IMR-90 (cell line): ENCODE results near the gene MIER1. TPM values are rescaled to one million over a fixed set of nuclear protein-coding genes. Genes with fewer than 3 reads are reported as not detected.
A peak's percentile ranks its signal among the peaks of the same experiment; 100 is the strongest.

ENCODE experiments used
- BHLHE40 ChIP-seq: fragments of 150-350 bp; IDR thresholded peaks from 2 replicates; pipeline ENCODE4 v1.6.1; 2016; ENCODE audit warnings: mild to moderate bottlenecking, low read depth, low read length
- CEBPB ChIP-seq: IDR thresholded peaks from 2 replicates; pipeline ENCODE4 v1.6.1; 2012; ENCODE audit warnings: low read depth, low read length, improper control_type of control experiment
- FOS ChIP-seq: fragments of 150-350 bp; IDR thresholded peaks from 2 replicates; pipeline ENCODE4 v1.6.1; 2016; ENCODE audit warnings: low read depth, low read length
- POLR2A ChIP-seq: IDR thresholded peaks from 2 replicates; pipeline ENCODE4 v1.6.1; 2012; ENCODE audit warnings: mild to moderate bottlenecking, low read depth, low read length
- SMC3 ChIP-seq: fragments of 150-350 bp; IDR thresholded peaks from 2 replicates; pipeline ENCODE4 v1.6.1; 2016; ENCODE audit warnings: low read depth, mild to moderate bottlenecking, antibody characterized with exemption, low read length, moderate library complexity
- polyA plus RNA-seq, 3 experiments: library from polyadenylated mRNA; depleted of rRNA; stranded (reverse); fragments of >200 nt; gene quantifications; 2 replicates each; pipeline ENCODE4 v1.2.3, GENCODE V29; 2012; ENCODE audit warnings: low replicate concordance in 1 of 3
- total RNA-seq: library from RNA; depleted of rRNA; stranded (reverse); fragments of >200 nt; gene quantifications from 2 replicates; pipeline ENCODE4 v1.2.3, GENCODE V29; 2012
- TF ChIP-seq, protein P1 (sequence below): fragments of 150-350 bp; IDR thresholded peaks from 2 replicates; pipeline ENCODE4 v1.6.1; 2016; ENCODE audit warnings: low read depth, mild to moderate bottlenecking, low read length, moderate library complexity, borderline replicate concordance

The MIER1 gene
- total and polyA plus RNA-seq, 2 of the 4 experiments (the other 2 are of a cell fraction), result 5.0 to 11.5 TPM

GRCh38 chr1:66924756-66925557 is at the start of gene MIER1, which contains the start of gene DNAI4 (continued):
- TF ChIP-seq, protein P1, sequence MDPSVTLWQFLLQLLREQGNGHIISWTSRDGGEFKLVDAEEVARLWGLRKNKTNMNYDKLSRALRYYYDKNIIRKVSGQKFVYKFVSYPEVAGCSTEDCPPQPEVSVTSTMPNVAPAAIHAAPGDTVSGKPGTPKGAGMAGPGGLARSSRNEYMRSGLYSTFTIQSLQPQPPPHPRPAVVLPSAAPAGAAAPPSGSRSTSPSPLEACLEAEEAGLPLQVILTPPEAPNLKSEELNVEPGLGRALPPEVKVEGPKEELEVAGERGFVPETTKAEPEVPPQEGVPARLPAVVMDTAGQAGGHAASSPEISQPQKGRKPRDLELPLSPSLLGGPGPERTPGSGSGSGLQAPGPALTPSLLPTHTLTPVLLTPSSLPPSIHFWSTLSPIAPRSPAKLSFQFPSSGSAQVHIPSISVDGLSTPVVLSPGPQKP, result no peak
- TF ChIP-seq FOS (no peak), CEBPB (no peak), POLR2A (peak; percentile 63), BHLHE40 (peak; percentile 28; the same call in 1 of the 2 replicates), SMC3 (no peak)
